NCI-H2081 treated with DMSO at 0.1 percent for 48 hours (cell line): ENCODE data around the gene CYB5A.

Source experiments
- DNase-seq: peaks from one replicate; lab custom pipeline; 2025; lab: John Stamatoyannopoulos, UW

The CYB5A gene

GRCh38 chr18:74276609-74277008 is 15.2 kb downstream of the CYB5A start:
- no peak for DNase-seq

GRCh38 chr18:74275736-74276135 is 16.0 kb downstream of the CYB5A start:
- no peak for DNase-seq

DNA sequence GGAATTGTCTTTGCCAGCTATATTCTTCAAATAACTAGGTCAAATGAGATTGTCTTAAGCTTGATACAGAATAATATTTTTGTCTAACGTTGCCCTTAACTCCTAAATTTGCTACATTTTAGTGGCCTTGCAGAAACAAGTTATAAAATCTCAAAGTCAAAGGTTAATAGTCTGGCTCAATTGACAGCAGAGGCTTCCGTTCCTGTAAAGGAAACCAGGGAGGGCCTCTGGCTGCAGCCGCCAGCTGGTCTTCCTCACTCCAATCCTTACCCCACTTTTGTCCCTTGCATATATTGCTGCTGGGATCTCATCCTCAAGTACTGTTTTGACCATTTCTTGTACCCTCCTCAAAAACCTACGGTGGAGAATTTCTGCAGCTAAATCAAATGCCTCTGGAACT is 17.1 kb downstream of the CYB5A start:
- no peak for DNase-seq

DNA sequence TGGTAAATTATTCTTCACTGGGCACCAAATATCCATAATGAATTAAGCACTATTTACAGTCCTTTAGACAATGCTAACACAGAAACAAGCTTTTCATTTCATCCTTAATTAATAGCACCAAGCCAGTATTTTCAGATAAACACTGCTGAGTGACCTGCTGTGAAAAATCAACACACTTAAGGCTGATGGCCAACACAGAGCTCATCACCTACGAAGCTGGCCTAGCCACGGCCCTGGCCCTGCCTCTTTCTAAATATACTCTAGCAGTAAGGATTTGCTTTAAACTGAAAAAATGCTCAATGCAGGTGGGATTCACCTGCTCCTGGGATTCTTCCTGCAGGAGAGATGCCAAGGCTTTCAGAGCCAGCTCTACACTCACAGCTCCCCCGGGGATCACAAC is 18.4 kb downstream of the CYB5A start:
- no peak for DNase-seq

DNA sequence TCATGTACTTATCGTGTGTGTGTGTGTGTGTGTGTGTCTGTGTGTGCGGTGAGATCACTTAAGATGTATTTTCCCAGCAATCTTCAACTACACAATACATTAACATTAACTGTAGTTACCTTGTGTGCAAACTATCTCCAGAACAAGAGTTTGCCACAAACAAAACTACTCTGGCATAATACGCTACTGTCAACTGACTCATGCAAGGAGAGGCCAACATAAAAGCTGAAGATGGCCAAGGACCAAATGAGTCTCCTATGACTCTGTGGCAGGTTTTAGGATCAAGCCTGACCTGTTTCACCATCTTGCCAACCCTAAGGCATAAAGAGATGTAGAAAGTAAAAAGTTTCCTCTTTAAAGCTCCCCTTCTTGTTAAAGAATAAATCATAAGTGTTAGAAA is 20.1 kb downstream of the CYB5A start:
- no peak for DNase-seq

DNA sequence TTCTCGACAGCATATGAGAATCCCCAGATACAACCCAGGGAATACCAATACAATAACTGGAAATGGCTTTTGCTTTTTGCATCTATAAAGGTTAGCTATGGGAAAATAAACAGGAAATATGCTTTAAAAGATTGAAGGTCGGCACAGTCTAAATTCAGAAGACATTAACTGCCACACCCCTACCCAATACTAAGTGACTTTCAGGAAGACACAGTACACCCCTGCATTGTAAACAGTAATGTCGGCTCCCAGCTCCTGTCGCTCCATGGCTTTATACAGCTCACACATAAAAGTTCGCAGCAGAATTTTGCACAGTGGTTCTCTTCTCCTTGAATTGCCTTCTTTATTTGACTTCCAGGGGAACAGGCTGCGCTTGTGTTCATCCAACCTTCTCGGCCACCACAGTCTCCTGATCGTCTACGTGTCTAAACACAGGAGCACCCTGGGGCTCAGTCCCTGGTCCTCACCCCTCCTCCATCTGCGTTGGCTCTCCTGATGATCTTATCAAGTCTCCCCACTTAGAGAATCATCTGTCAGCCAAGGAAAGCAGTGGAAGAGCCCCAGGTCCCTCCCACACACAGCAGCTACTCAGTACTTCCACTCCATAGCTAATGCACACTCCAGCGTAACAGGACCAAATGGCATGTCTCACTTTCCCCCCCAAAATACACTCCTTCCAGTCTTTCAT is 22.7 kb downstream of the CYB5A start:
- no peak for DNase-seq

DNA sequence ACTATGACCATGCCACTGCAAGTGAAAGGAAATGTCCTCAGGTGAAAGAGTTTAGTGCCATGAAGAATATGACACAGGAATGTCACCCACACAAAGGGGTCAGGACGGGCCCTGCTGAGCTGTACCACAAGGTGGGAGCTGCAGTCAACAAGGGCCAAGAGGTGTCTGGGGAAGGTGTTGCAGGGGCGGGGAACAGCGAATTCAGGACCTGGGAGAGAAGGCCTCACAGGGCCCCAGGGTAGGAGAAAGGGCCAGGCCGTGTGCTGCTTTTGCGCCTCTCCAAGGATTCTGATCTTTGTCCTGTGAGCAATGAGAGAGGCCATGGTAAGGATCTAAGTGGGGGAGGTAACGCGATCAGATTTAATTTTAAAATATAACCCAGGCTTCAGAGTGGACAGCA is 23.6 kb downstream of the CYB5A start:
- DNase-seq: no peak

- DNase-seq: no peak
Observed at GRCh38 chr18:74266161-74266560, 25.6 kb downstream of the CYB5A start.

DNA sequence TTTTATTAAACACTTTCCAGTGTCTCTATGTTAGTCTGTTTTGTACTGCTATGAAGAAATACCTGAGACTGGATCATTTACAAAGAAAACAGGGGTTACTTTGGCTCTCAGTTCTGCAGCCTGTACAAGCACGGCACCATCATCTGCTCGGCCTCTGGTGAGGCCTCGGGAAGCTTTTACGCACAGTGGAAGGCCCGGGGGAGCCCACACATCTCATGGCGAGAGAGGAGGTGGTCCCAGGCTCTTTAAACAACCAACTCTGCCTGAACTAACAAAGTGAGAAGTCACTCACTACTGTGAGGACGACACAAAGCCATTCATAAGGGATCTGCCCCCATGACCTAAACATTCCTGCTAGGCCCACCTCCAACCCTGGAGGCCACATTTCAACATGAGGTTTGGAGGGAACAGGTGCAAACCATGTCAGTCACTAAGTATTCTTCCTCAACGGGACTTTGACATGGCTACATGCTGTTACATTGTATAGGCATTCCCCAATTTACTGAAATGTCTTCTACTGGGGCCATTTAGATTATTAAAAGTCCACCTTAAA is 26.1 kb downstream of the CYB5A start:
- DNase-seq: no peak

DNA sequence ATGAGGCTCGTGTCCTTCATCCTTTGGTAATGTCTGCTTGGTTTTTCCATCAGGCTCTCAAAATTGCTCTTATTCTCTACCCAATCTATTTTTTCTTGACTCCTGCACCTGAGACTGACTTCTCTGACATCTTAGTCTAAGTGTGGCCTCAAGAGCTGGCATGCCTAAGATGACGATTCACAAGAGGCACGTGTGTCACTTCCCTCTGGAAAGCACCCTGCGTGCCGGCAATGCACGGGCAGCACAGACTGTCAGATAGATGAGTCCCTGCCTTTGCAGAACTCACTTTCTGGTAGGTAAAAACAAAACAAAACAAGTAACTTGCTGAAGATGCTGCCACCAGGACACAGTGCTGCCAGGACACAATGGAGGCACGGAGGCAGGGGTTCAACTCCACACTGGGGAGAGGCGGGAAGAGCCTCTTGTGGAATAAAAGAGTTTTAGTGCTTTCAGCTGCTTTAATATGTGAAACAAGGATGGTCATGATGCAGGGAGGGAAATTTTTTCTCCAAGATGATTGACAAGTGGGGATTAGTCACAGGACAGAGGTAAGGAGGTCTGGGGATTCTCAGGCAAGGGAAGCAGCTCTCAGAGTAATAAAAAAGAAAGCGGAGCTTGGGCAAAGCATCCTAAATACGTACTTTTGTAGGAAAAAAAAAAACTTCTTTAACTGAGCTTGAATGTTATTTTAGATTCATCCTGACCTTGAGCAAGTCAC is 27.3 kb downstream of the CYB5A start:
- DNase-seq: no peak

DNA sequence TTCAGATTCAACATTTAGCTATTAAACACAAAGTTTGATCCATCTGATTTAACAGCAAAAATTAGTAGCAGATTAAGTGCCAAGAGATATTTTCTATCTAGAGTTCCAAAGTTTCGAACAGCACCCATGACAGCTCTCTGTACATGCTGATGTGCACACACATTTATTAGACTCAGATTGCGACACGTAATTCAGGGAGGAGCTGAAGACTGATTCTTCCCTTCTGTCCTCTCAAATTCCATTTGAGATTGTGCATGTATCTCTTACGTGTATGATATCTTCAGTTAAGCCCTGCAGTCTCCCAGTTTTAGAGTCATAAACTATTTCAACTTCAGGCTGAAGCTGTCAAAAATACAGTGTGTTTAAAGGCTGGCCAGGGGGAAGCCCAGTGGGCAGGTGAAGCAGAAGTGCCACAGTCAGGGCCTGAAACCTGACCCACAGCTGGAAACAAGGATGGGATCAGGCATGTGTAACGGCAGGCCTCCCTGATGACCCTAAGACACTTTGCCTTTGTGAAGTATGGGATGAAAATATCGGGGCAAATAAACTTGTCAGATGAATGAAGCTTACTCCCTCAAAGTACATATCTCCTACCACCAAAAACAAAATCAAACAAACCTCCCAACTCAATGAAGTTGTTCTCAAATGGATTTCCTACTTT is 30.6 kb downstream of the CYB5A start:
- no peak for DNase-seq

DNA sequence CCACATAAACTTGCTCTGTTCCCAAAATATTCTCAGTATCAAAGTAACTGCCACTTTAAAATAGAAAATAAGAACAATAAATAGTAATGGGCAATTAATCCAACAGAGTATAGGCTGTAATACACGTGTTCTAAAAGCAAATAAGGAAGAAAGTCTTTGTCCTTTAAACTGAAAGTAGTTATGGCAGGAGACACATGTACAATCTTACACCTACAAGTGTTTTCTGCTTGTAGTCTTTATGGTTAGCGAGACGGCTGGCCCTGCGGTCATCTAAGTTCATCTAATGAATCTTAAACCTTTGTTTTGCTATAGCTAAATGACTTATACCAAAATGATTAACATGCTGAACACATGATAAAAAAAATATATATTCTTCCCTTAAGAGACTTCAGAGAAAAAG is 32.4 kb downstream of the CYB5A start:
- no peak for DNase-seq

GRCh38 chr18:74257083-74257482 is 34.7 kb downstream of the CYB5A start:
- no peak for DNase-seq

GRCh38 chr18:74256190-74256589 is 35.6 kb downstream of the CYB5A start:
- no peak for DNase-seq

- no peak for DNase-seq
Observed at GRCh38 chr18:74255131-74255616, 36.6 kb downstream of the CYB5A start.

DNA sequence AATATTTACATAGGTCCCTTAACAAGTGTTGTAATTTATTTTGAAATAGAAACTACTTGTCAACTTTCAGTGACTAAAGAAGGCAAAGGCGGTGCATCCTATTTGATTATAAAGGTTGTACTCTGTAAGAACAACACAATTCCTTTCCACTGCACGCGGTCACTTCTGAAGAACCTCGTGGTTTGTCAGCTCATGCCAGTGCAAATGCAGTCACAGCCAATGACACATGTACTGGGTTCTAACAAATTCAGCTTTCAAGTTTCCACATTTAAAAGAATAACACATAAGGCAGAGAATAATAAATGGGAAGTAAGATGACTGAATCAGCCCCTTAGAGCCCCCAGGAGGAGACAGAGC is 39.7 kb downstream of the CYB5A start:
- no peak for DNase-seq

DNA sequence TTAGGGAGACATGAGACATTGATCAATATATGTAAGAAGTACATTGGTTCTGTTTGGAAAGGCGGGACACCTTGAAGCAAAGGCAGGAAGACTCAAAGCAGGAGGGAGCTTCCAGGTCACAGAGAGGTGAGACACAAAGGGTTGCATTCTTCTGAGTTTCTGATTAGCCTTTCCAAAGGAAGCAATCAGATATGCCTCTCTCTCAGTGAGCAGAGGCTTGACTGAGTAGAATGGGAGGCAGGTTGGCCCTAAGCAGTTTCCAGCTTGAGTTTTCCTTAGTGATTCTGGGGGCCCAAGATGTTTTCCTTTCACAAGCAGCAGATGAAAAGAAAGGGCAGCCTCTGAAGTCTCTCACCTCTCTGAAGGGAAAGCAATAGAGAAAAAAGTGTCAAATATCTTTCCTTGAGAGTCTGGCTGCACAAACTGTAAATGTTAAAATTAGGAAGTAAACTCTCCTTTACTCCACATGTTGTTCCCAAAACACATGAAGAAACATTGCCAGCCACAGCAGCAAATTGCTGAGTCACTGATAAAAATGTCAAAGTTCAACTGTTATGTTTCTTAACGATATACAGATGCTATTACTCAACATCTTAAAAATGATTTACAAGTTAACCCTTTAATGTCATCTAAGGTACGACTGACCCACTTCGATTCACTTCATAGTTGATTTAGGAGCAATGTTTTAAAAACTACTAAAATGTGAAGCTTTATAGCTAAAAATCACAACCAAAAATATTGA is 40.3 kb downstream of the CYB5A start:
- no peak for DNase-seq

DNA sequence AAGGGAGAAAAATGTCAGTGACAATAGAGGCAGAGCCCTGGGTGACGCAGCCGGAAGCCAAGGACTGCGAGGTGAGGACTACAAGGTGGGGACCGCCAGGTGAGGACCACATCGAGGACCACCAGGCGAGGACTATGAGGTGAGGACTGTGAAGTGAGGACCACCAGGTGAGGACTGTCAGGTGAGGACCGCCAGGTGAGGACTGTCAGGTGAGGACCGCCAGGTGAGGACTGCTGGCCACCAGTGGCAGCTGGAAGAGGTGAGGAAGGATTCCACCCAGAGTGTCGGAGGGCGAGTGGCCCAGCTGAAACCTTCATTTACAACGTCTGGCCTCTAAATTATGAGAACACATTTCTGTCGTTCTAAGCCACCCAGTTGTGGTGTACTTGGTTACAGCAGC is 41.6 kb downstream of the CYB5A start:
- no peak for DNase-seq

DNA sequence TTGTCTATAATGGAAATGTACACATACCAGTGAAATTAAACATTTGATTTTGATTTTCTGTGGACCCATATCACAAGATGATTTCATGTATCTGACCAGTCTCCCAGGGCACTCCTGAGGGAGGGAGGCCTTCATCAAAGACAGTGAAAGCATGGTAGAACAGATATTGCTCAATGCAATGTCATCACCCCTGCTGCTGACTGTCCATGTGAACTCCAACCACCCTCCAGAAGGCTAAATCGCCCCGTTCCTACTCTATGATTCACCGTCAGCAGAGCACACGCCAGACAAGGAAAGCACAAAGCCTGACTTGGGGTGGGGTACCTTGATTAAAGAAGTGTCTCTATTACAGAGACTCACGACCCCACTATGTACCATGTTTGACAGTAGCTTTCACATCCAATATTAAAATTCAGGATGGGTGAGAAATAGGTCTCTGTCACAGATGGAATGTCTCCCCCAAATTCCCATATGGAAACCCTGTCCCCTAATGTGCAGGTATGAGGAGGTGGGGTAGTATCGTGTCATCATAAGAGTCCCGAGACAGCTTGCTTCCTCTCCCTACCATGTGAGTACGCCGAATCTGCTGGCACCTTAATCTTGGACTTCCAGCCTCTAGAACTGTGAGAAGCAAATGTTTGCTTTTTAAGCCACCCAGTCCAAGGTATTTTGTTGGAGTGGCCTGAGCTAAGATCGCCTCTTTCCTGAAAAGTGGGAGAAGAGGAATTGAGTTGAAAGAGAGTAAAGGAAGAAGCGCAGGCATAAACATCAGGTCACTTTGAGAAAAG is 42.4 kb downstream of the CYB5A start:
- no peak for DNase-seq

GRCh38 chr18:74248595-74248994 is 43.2 kb downstream of the CYB5A start:
- no peak for DNase-seq

DNA sequence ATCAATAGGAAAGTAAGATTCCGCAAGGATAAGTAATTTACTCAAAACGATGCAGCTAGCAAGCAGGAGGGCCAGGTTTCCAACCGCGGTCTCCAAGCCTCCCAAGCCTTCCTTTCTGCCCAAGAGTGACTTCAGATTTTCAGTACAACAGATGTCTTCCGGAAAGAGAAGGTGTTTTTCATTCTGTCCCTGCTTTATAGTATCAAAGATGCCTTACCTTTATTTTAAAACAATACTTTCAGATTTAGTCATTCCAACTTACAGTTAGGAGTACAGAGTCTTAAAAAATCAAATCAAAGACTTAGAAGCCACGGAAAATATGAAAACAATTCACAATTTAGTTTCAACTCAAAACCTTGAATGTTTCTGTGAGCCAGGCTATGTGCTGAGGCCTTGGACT is 43.6 kb downstream of the CYB5A start:
- DNase-seq: no peak

GRCh38 chr18:74244554-74244953 is 47.2 kb downstream of the CYB5A start:
- DNase-seq: no peak
